ENCODE results near the gene DPM1.
"Not testable (repeated sequence)": the region's sequence is repeated elsewhere in the genome, so short reads cannot be mapped to it uniquely, and the experiment has no call there.

Gene DPM1

GRCh38 chr20:50978533-50978932 lies 20.2 kb upstream of the DPM1 start:
- DNase-seq, result not testable (repeated sequence)

GRCh38 chr20:50977066-50978021 lies 19.0 kb upstream of the DPM1 start:
- DNase-seq, result no peak

GRCh38 chr20:50975701-50976330 lies 17.5 kb upstream of the DPM1 start:
- DNase-seq, result no peak

- no peak for DNase-seq
These were observed 11.6 kb upstream of the DPM1 start for GRCh38 chr20:50969912-50970311.

- no peak for DNase-seq
These were observed 11.1 kb upstream of the DPM1 start for GRCh38 chr20:50969435-50969834.

GRCh38 chr20:50968289-50968688 lies 10.0 kb upstream of the DPM1 start:
- DNase-seq, result no peak

- DNase-seq, result peak; percentile 91
These were observed 9.3 kb upstream of the DPM1 start for GRCh38 chr20:50967586-50967985.

GRCh38 chr20:50959543-50960126 lies 1.3 kb upstream of the DPM1 start:
- no peak for DNase-seq

- peak; percentile 95 for DNase-seq
These were observed 547 bp upstream of the DPM1 start, which contains the start of gene MOCS3 for GRCh38 chr20:50958615-50959542. MOCS3 (plus strand) TSS chr20:50958818; CDS start chr20:50958843, 25 bp downstream.

GRCh38 chr20:50957276-50957675 lies 1.1 kb downstream of the DPM1 start:
- DNase-seq, result no peak

GRCh38 chr20:50953821-50954220 lies 4.5 kb downstream of the DPM1 start:
- DNase-seq, result no peak

- no peak for DNase-seq
These were observed 5.1 kb downstream of the DPM1 start for GRCh38 chr20:50953196-50953595.

GRCh38 chr20:50948132-50948785 lies 10.1 kb downstream of the DPM1 start:
- DNase-seq, result no peak

- DNase-seq, result no peak
These were observed 15.3 kb downstream of the DPM1 start for GRCh38 chr20:50943069-50943468.

- no peak for DNase-seq
These were observed 24.7 kb downstream of the DPM1 start for GRCh38 chr20:50933589-50933988.

GRCh38 chr20:50932691-50933280 lies 25.5 kb downstream of the DPM1 start:
- no peak for DNase-seq

GRCh38 chr20:50932016-50932485 lies 26.3 kb downstream of the DPM1 start:
- DNase-seq, result no peak

GRCh38 chr20:50931306-50932015 lies 26.9 kb downstream of the DPM1 start, which contains the start of gene ADNP:
ADNP (minus strand) TSS chr20:50931437; CDS start chr20:50903996, 27,441 bp downstream.
- peak; percentile 90 for DNase-seq

- no peak for DNase-seq
These were observed 27.4 kb downstream of the DPM1 start for GRCh38 chr20:50930976-50931305.

GRCh38 chr20:50930139-50930975 lies 28.0 kb downstream of the DPM1 start:
- no peak for DNase-seq
